ENCODE measurements around the gene GDF11. TPM values are rescaled to one million over a fixed set of nuclear protein-coding genes. Genes with fewer than 3 reads are reported as not detected.

Gene GDF11
- total RNA-seq, 1 experiment from 2014 or later = 5.3 TPM

- Histone ChIP-seq H3K79me2 (ENCODE audit: insufficient read depth, low read length) (peaks cover 14% of the 10 kb centered on the region), H3K27ac (ENCODE audit: low read depth, low read length) (no peak overlapping the region), H3K27me3 (ENCODE audit: insufficient read depth, low read length) (peaks cover 20% of the 10 kb centered on the region; the same call in 1 of the 2 replicates), H3K9me2 (ENCODE audit: insufficient read depth) (no peaks in the 10 kb centered on the region), H2AFZ (ENCODE audit: low read depth, low read length, poor library complexity, severe bottlenecking) (no peak overlapping the region), H3K4me1 (ENCODE audit: control insufficient read depth in 1 of 2, insufficient read depth in 2 of 2, low read length in 2 of 2) (peaks cover 15 to 27% of the 10 kb centered on the region in 2 experiments), H3K9ac (ENCODE audit: low read length) (no peak overlapping the region), H3K4me2 (ENCODE audit: low read length) (no peak overlapping the region), H3K9me3 (ENCODE audit: control insufficient read depth in 1 of 2, insufficient read depth in 1 of 2, low read depth in 1 of 2, low read length in 2 of 2) (no peaks in the 10 kb centered on the region), H3K36me3 (ENCODE audit: control insufficient read depth in 1 of 2, insufficient read depth in 2 of 2, low read length in 2 of 2) (no peaks in the 10 kb centered on the region), H4K20me1 (ENCODE audit: insufficient read depth) (no peaks in the 10 kb centered on the region), H3K4me3 (replicated peaks in 1 of 2; ENCODE audit: low read depth in 1 of 2, low read length in 2 of 2) (no peak overlapping the region)
- BruUV-seq (replicated peaks) = no TSS peak
- DNase-seq (ENCODE audit: low read depth, low spot score) (no peak), ATAC-seq (no peak)
- POLR2A ChIA-PET = no interaction called here
- CTCF ChIA-PET = no interaction called here
- RAD21 ChIA-PET (ENCODE audit: low non-redundant PET in 1 of 2, low total read pairs in 2 of 2, uncharacterized antibody in 2 of 2, unreplicated experiment in 2 of 2) = no interaction called here
- no peak for TF ChIP-seq MAX (IDR thresholded peaks at IDR 0.05)
- TF ChIP-seq ZBTB33 (IDR thresholded peaks at IDR 0.05; ENCODE audit: extremely low read depth, insufficient replicate concordance, low read length) = no peak
- no peak for TF ChIP-seq SRF (IDR thresholded peaks at IDR 0.05; ENCODE audit: low read depth)
- TF ChIP-seq EZH2phosphoT487 (IDR thresholded peaks at IDR 0.05; ENCODE audit: borderline replicate concordance) = no peak
- no peak for TF ChIP-seq YY1 (IDR thresholded peaks at IDR 0.05; ENCODE audit: extremely low read depth, insufficient replicate concordance, low read depth, low read length)
- no peak for TF ChIP-seq CTCF (IDR thresholded peaks at IDR 0.05 in 2 of 3, conservative IDR thresholded peaks at IDR 0.05 in 1 of 3; ENCODE audit: borderline replicate concordance in 1 of 3, insufficient read depth in 1 of 3, low read depth in 2 of 3, low read length in 2 of 3)
- no peak for TF ChIP-seq TCF7L2 (IDR thresholded peaks at IDR 0.05; ENCODE audit: borderline replicate concordance, extremely low read depth, insufficient read depth, insufficient read length)
- no peak for TF ChIP-seq ATF3 (IDR thresholded peaks at IDR 0.05)
- no peak for TF ChIP-seq SIN3A (IDR thresholded peaks at IDR 0.05; ENCODE audit: low read depth)
- no peak for TF ChIP-seq FOSL1 (IDR thresholded peaks at IDR 0.05; ENCODE audit: low read depth)
- intact Hi-C loops (cut with micrococcal nuclease) = no loop called here
Observed at GRCh38 chr12:55713721-55714120, 29.2 kb upstream of the GDF11 start.
